HEK293T (cell line): ENCODE measurements around the gene FBXL17.

Experiments used
- ARNT ChIP-seq: fragments of 450-650 bp; IDR thresholded peaks from 2 replicates; pipeline ENCODE4 v1.6.1; 2017; ENCODE audit warnings: mild to moderate bottlenecking
- ELF4 ChIP-seq: fragments of 450-650 bp; IDR thresholded peaks from 2 replicates; pipeline ENCODE4 v1.6.1; 2017; ENCODE audit warnings: antibody characterized with exemption
- FOXA1 ChIP-seq: fragments of 450-650 bp; IDR thresholded peaks from 2 replicates; pipeline ENCODE4 v1.6.1; 2016; ENCODE audit warnings: mild to moderate bottlenecking
- FOXM1 ChIP-seq: fragments of 450-650 bp; IDR thresholded peaks from 2 replicates; pipeline ENCODE4 v1.6.1; 2017; ENCODE audit warnings: mild to moderate bottlenecking, borderline replicate concordance
- HDGF ChIP-seq: fragments of 450-650 bp; IDR thresholded peaks from 2 replicates; pipeline ENCODE4 v1.6.1; 2017; ENCODE audit warnings: antibody characterized with exemption, borderline replicate concordance
- PKNOX1 ChIP-seq: fragments of 450-650 bp; IDR thresholded peaks from 2 replicates; pipeline ENCODE4 v1.6.1; 2016
- SP1 ChIP-seq: fragments of 450-650 bp; IDR thresholded peaks from 2 replicates; pipeline ENCODE4 v1.6.1; 2017

- TF ChIP-seq HDGF (no peak), FOXM1 (no peak), SP1 (no peak), ARNT (no peak), PKNOX1 (no peak), FOXA1 (no peak), ELF4 (no peak)
Measured at GRCh38 chr5:108222011-108222410, 159.9 kb downstream of the FBXL17 start.
